Hepatocyte (in vitro differentiated cells): ENCODE results near the gene NSUN2. TPM values are rescaled to one million over a fixed set of nuclear protein-coding genes. Genes with fewer than 3 reads are reported as not detected.

Source experiments
- DNase-seq: peaks from one replicate; pipeline ENCODE4 v3.0.0-alpha.2; 2016; ENCODE audit warnings: low spot score
- H2AFZ ChIP-seq: fragments of 200-600 bp; sonication (generic); 2 replicates; pipeline ENCODE4 v1.6.0; 2016; ENCODE audit warnings: antibody characterized with exemption, mild to moderate bottlenecking
- H3K27ac ChIP-seq: fragments of 200-600 bp; sonication (generic); 2 replicates; pipeline ENCODE4 v1.5.1; 2016; ENCODE audit warnings: mild to moderate bottlenecking
- H3K27me3 ChIP-seq: fragments of 200-600 bp; sonication (generic); 2 replicates; pipeline ENCODE4 v1.6.1; 2016
- H3K36me3 ChIP-seq: fragments of 200-600 bp; sonication (generic); replicated peaks from 2 replicates; pipeline ENCODE4 v1.5.1; 2016; ENCODE audit warnings: low read depth; ENCODE audit not compliant: insufficient read depth
- H3K4me1 ChIP-seq: fragments of 200-600 bp; sonication (generic); 2 replicates; pipeline ENCODE4 v1.5.1; 2016; ENCODE audit warnings: mild to moderate bottlenecking, moderate library complexity; ENCODE audit not compliant: insufficient read depth
- H3K4me2 ChIP-seq: fragments of 200-600 bp; sonication (generic); 2 replicates; pipeline ENCODE4 v1.6.0; 2016
- H3K4me3 ChIP-seq: fragments of 200-600 bp; sonication (generic); 2 replicates; pipeline ENCODE4 v1.5.1; 2016; ENCODE audit warnings: mild to moderate bottlenecking
- H3K79me2 ChIP-seq: fragments of 200-600 bp; sonication (generic); 2 replicates; pipeline ENCODE4 v1.6.0; 2017; ENCODE audit warnings: mild to moderate bottlenecking
- H3K9me2 ChIP-seq: fragments of 200-600 bp; sonication (generic); replicated peaks from 2 replicates; pipeline ENCODE4 v1.6.0; 2017; ENCODE audit warnings: mild to moderate bottlenecking; ENCODE audit not compliant: insufficient read depth
- H3K9me3 ChIP-seq: fragments of 200-600 bp; sonication (generic); 2 replicates; pipeline ENCODE4 v1.5.1; 2016; ENCODE audit warnings: low read depth, mild to moderate bottlenecking
- H4K20me1 ChIP-seq: fragments of 200-600 bp; sonication (generic); 2 replicates; pipeline ENCODE4 v1.6.0; 2016; ENCODE audit warnings: mild to moderate bottlenecking; ENCODE audit not compliant: insufficient read depth, poor library complexity, severe bottlenecking
- CTCF ChIP-seq: fragments of 200-600 bp; sonication (generic); IDR thresholded peaks from 2 replicates; pipeline ENCODE4 v1.5.1; 2016; ENCODE audit warnings: antibody characterized with exemption, mild to moderate bottlenecking; ENCODE audit not compliant: poor library complexity
- EZH2 ChIP-seq: fragments of 200-600 bp; sonication (generic); IDR thresholded peaks from 2 replicates; pipeline ENCODE4 v1.6.1; 2016; ENCODE audit warnings: antibody characterized with exemption, mild to moderate bottlenecking, borderline replicate concordance
- EZH2phosphoT487 ChIP-seq: fragments of 200-600 bp; sonication (generic); IDR thresholded peaks from one replicate; pipeline ENCODE4 v1.6.1; 2018; ENCODE audit warnings: antibody characterized with exemption, mild to moderate bottlenecking, low read depth, moderate library complexity; ENCODE audit not compliant: unreplicated experiment, severe bottlenecking
- WGBS: methylation state at CpG from one replicate; pipeline ENCODE4 v1.1.6; 2016; ENCODE audit warnings: low lambda C conversion rate; ENCODE audit errors: missing lambda C conversion rate; 5-methylcytosine and 5-hydroxymethylcytosine counted together
- polyA plus RNA-seq: library from polyadenylated mRNA; unstranded; fragments of >200 nt; fragmentation: Nextera tagmentation; extraction: Ambion mirVana; gene quantifications from 2 replicates; pipeline ENCODE4 v1.2.1, GENCODE V29; 2016
- total RNA-seq: library from RNA; depleted of rRNA; stranded (reverse); fragments of >200 nt; gene quantifications from 2 replicates; pipeline ENCODE4 v1.2.3, GENCODE V29; 2014

Gene NSUN2
- total and polyA plus RNA-seq, 2 experiments from 2014 or later = 34.8 to 43.0 TPM

- Histone ChIP-seq H3K4me2 (no peak overlapping the region), H3K9me2 (no peaks in the 10 kb centered on the region), H2AFZ (no peak overlapping the region), H3K36me3 (no peaks in the 10 kb centered on the region), H3K79me2 (peaks cover 19% of the 10 kb centered on the region), H3K4me3 (no peak overlapping the region), H4K20me1 (peaks cover 7% of the 10 kb centered on the region), H3K27ac (no peak overlapping the region), H3K4me1 (no peaks in the 10 kb centered on the region), H3K9me3 (no peaks in the 10 kb centered on the region), H3K27me3 (no peaks in the 10 kb centered on the region)
- TF ChIP-seq CTCF (no peak), EZH2 (no peak), EZH2phosphoT487 (no peak)
- 93% methylated on average over 6 of the region's 6 CpGs for WGBS
- no peak for DNase-seq
Measured at GRCh38 chr5:6616632-6617031, 16.2 kb downstream of the NSUN2 start.

GRCh38 chr5:6615034-6615815 is 17.6 kb downstream of the NSUN2 start:
- no peaks in the 10 kb centered on the region for H3K36me3 ChIP-seq
- H2AFZ ChIP-seq = no peak overlapping the region

GRCh38 chr5:6611334-6612256 is 21.2 kb downstream of the NSUN2 start:
- Histone ChIP-seq H3K4me3 (no peak overlapping the region), H2AFZ (no peak overlapping the region), H3K27me3 (no peaks in the 10 kb centered on the region), H3K9me3 (no peaks in the 10 kb centered on the region), H3K4me2 (no peak overlapping the region), H3K27ac (no peak overlapping the region), H3K9me2 (no peaks in the 10 kb centered on the region), H4K20me1 (peaks cover 7% of the 10 kb centered on the region), H3K79me2 (peaks cover 7% of the 10 kb centered on the region), H3K36me3 (no peaks in the 10 kb centered on the region), H3K4me1 (no peaks in the 10 kb centered on the region)
- no peak for DNase-seq
- no peak for TF ChIP-seq CTCF
- TF ChIP-seq EZH2phosphoT487 = no peak
- TF ChIP-seq EZH2 = no peak
- WGBS = 92% methylated on average over 20 of the region's 20 CpGs

More at GRCh38 chr5:6615034-6615815, 17.6 kb downstream of the NSUN2 start:
- Histone ChIP-seq H3K27me3 (no peaks in the 10 kb centered on the region), H3K9me2 (no peaks in the 10 kb centered on the region), H3K79me2 (peaks cover 12% of the 10 kb centered on the region), H3K9me3 (no peaks in the 10 kb centered on the region), H3K4me1 (no peaks in the 10 kb centered on the region), H3K27ac (no peak overlapping the region), H3K4me3 (no peak overlapping the region), H4K20me1 (peaks cover 7% of the 10 kb centered on the region), H3K4me2 (no peak overlapping the region)
- DNase-seq = no peak
- 96% methylated on average over 8 of the region's 8 CpGs for WGBS
- TF ChIP-seq CTCF (no peak), EZH2phosphoT487 (no peak), EZH2 (no peak)
